ENCODE data around the gene CCL22. TPM values are rescaled to one million over a fixed set of nuclear protein-coding genes. Genes with fewer than 3 reads are reported as not detected.

Gene CCL22
- total and polyA plus RNA-seq, 2 donors (not counting 3 experiments of a cell fraction or from before 2014, with no cell fraction given), result not detected

- peaks cover 10% of the 10 kb centered on the region for H3K4me1 ChIP-seq (ENCODE audit: control insufficient read depth, extremely low read depth, insufficient read depth, low read length)
- H3K4me3 ChIP-seq (replicated peaks in 1 of 3; ENCODE audit: insufficient read depth in 1 of 3, low read depth in 1 of 3, low read length in 3 of 3), result no peak overlapping the region
- intact Hi-C loops (cut with micrococcal nuclease), result no loop called here
- no peaks in the 10 kb centered on the region for H3K9me3 ChIP-seq (replicated peaks; ENCODE audit: control insufficient read depth, insufficient read depth, low read length)
- DNase-seq (ENCODE audit: low read depth, low spot score), result no peak
- ChIA-PET CTCF (no interaction called here), POLR2A (no interaction called here)
- no peak for FAIRE-seq
- H2AFZ ChIP-seq (ENCODE audit: low read depth, low read length), result no peak overlapping the region
- BruUV-seq (replicated peaks), result no TSS peak
- dilution Hi-C loops (cut with MboI; ENCODE audit: extremely low pct_ligation_motif_present, low sequenced_read_pairs), result loop anchor here (25.0 kb wide), 1 partner anchor 95 kb away; no protein-coding TSS in a partner anchor
- no peaks in the 10 kb centered on the region for H3K36me3 ChIP-seq (ENCODE audit: control insufficient read depth in 2 of 2, extremely low read depth in 1 of 2, insufficient read depth in 2 of 2, low read length in 2 of 2)
- no peak overlapping the region for H3K27ac ChIP-seq (ENCODE audit: insufficient read depth, low read depth, low read length)
- H3K27me3 ChIP-seq (ENCODE audit: control insufficient read depth in 2 of 2, insufficient read depth in 2 of 2, low read length in 2 of 2), result peaks cover 0 to 2% of the 10 kb centered on the region in 2 experiments
- TF ChIP-seq MAX (IDR thresholded peaks at IDR 0.05; ENCODE audit: insufficient read depth, insufficient read length) (no peak), CTCF (IDR thresholded peaks at IDR 0.05; ENCODE audit: extremely low read depth in 1 of 2, insufficient read depth in 1 of 2, low read depth in 1 of 2, low read length in 2 of 2) (no peak), JUN (IDR thresholded peaks at IDR 0.05; ENCODE audit: borderline replicate concordance, insufficient read depth, insufficient read length, low read depth) (no peak), MYC (IDR thresholded peaks at IDR 0.05; ENCODE audit: low read depth, low read length) (no peak), GATA2 (IDR thresholded peaks at IDR 0.05; ENCODE audit: insufficient read depth, insufficient read length, low read depth, low read length) (no peak), POLR2A (IDR thresholded peaks at IDR 0.05; ENCODE audit: low read depth, low read length) (no peak), POLR2AphosphoS5 (IDR thresholded peaks at IDR 0.05; ENCODE audit: insufficient read depth, low read depth, low read length) (no peak), EZH2 (IDR thresholded peaks at IDR 0.05; ENCODE audit: borderline replicate concordance, low read depth, low read length, severe bottlenecking) (no peak), FOS (IDR thresholded peaks at IDR 0.05; ENCODE audit: borderline replicate concordance, insufficient read depth, low read length) (no peak)
- no peaks in the 10 kb centered on the region for H4K20me1 ChIP-seq (replicated peaks; ENCODE audit: control insufficient read depth, extremely low read depth, insufficient read depth, low read length)
- H3K9me1 ChIP-seq (replicated peaks; ENCODE audit: control insufficient read depth, extremely low read depth, insufficient read depth, low read length), result no peaks in the 10 kb centered on the region
- no peaks in the 10 kb centered on the region for H3K79me2 ChIP-seq (ENCODE audit: control insufficient read depth, insufficient read depth, low read length)
- H3K9ac ChIP-seq (replicated peaks; ENCODE audit: extremely low read depth, insufficient read depth, low read length), result no peak overlapping the region
- no peak overlapping the region for H3K4me2 ChIP-seq (ENCODE audit: insufficient read depth, low read length)
Measured at GRCh38 chr16:57407521-57408353, 49.2 kb downstream of the CCL22 start.
